Effector memory CD4-positive, alpha-beta T cell (primary cell): ENCODE results near the gene NDUFAF5.

ENCODE experiments used
- DNase-seq, 3 donors: peaks; one replicate each; pipeline ENCODE4 v3.0.0-alpha.2; 2020
- H3K27ac ChIP-seq: 2 replicates; pipeline ENCODE4 v1.7.0; 2013; ENCODE audit warnings: mild to moderate bottlenecking, low read length, moderate library complexity; ENCODE audit not compliant: insufficient read depth, poor library complexity, severe bottlenecking
- H3K27me3 ChIP-seq: replicated peaks from 2 replicates; pipeline ENCODE4 v1.7.0; 2013; ENCODE audit warnings: mild to moderate bottlenecking, low read length; ENCODE audit not compliant: insufficient read depth, control insufficient read depth, poor library complexity, severe bottlenecking
- H3K36me3 ChIP-seq: 2 replicates; pipeline ENCODE4 v1.7.0; 2013; ENCODE audit warnings: mild to moderate bottlenecking, low read length, moderate library complexity; ENCODE audit not compliant: control insufficient read depth, insufficient read depth
- H3K4me1 ChIP-seq: 2 replicates; pipeline ENCODE4 v1.7.0; 2013; ENCODE audit warnings: low read length, mild to moderate bottlenecking; ENCODE audit not compliant: control insufficient read depth, insufficient read depth, poor library complexity, severe bottlenecking
- H3K4me3 ChIP-seq: 2 replicates; pipeline ENCODE4 v1.7.0; 2013; ENCODE audit warnings: low read length, low read depth, mild to moderate bottlenecking; ENCODE audit not compliant: insufficient read depth, poor library complexity, severe bottlenecking
- H3K9me3 ChIP-seq: 2 replicates; pipeline ENCODE4 v1.7.0; 2013; ENCODE audit warnings: mild to moderate bottlenecking, low read length, moderate library complexity; ENCODE audit not compliant: control insufficient read depth

The NDUFAF5 gene

DNA sequence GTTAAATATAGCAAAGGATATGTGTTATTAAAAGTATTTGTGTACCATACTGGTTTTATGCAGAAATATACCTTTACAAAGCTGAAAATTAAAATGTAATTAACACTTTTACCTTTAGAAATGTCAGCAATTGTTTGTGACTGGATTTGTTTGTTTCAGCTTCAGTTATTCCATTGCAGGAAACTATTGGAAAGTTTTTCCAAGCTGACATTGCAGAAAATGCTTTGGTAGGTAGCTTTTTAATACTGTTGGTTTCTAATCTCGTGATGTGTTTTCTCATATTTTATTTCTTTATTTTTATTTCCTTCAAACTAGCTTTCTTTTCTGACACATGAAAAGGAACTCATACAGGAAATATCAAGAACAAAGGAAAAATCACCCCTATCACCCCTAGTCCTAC is 8.2 kb downstream of the NDUFAF5 start:
- no peak for DNase-seq
- Histone ChIP-seq H3K4me3 (no peak overlapping the region), H3K27me3 (no peaks in the 10 kb centered on the region), H3K27ac (no peak overlapping the region), H3K4me1 (no peaks in the 10 kb centered on the region), H3K9me3 (no peaks in the 10 kb centered on the region), H3K36me3 (peaks cover 57% of the 10 kb centered on the region)

DNA sequence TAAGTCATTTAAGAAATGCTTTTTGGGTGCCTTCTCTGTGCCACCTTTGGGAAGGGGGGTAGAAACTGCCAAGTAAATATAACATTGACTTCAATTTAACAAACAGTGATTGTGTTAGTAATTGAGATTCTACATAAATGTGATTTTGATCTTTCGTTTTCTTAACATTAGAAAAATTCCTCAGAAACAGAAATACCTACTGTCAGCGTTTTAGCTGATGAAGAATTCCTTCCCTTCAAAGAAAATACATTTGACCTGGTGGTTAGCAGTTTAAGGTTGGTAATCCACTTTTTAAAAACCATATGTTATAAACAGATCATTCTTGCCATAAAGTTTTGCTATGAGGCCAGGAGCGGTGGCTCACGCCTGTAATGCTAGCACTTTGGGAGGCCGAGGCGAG is 9.8 kb downstream of the NDUFAF5 start:
- H3K36me3 ChIP-seq = peaks cover 62% of the 10 kb centered on the region
- H3K27ac ChIP-seq = no peak overlapping the region
- no peak for DNase-seq
- no peaks in the 10 kb centered on the region for H3K9me3 ChIP-seq
- no peak overlapping the region for H3K4me3 ChIP-seq
- H3K4me1 ChIP-seq = no peaks in the 10 kb centered on the region
- no peaks in the 10 kb centered on the region for H3K27me3 ChIP-seq

DNA sequence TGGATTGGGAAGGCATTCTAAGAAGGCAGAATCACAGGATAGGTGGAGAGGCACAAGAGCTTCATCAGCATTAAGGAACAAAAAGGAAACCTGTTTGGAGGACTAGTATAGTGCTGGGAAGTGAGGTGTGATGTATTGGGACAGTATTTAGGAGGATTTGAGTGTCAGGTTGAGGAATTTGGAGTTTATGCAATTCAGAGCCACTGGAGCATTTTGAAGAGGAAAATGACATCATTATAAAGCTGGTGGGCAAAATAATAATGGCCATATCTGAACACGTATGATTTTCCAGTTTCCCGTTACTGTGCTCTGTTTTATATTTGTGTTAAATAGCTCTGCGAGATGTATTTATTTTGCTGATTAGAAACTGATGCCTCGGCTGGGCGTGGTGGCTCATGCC is 14.2 kb downstream of the NDUFAF5 start:
- Histone ChIP-seq H3K27me3 (no peaks in the 10 kb centered on the region), H3K36me3 (peaks cover 66% of the 10 kb centered on the region), H3K27ac (no peak overlapping the region), H3K4me1 (no peaks in the 10 kb centered on the region), H3K9me3 (no peaks in the 10 kb centered on the region), H3K4me3 (no peak overlapping the region)
- DNase-seq = no peak

DNA sequence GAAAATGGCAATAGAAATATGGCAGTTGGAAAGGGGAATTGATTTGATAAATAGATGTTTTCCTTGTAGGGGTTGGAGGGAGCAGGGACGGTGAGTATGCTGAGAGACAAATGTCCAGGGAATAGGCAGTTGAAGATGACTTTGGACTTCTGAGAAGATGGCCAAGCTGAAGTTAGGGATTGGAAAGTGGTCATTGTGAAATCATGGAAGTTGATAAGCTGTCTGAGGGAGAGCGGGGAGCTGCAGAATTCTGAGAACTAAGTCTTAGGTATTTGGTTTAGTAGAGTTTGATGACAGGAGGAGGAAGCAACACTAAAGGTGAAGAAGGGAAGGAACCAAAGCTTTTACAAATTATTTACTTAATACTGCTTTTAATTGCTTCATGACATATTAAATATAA is 15.1 kb downstream of the NDUFAF5 start:
- no peaks in the 10 kb centered on the region for H3K9me3 ChIP-seq
- no peak overlapping the region for H3K27ac ChIP-seq
- no peak overlapping the region for H3K4me3 ChIP-seq
- H3K27me3 ChIP-seq = no peaks in the 10 kb centered on the region
- H3K4me1 ChIP-seq = no peaks in the 10 kb centered on the region
- peaks cover 57% of the 10 kb centered on the region for H3K36me3 ChIP-seq
- DNase-seq = no peak

DNA sequence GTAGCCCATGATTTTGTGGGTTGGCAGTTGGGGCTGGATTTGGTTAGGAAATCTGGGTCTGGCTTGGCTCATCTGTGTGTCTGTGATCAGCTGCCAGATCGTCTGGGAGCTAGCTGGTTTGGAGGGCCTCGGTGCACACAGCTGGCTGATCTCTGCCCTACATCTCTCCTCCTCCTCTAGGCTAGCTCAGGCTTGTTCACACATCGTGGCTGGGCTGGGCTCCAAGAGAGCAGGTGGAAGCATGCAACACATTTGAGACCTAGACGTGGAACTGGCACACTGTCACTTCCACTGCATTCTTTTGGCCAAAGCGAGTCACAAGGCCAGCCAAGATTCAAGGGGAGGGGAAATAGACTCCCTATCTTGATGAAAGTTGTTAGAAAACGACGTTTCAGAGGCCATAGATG is 15.9 kb downstream of the NDUFAF5 start:
- Histone ChIP-seq H3K9me3 (no peaks in the 10 kb centered on the region), H3K4me1 (no peaks in the 10 kb centered on the region), H3K36me3 (peaks cover 49% of the 10 kb centered on the region), H3K4me3 (no peak overlapping the region), H3K27me3 (no peaks in the 10 kb centered on the region), H3K27ac (no peak overlapping the region)
- DNase-seq = no peak

DNA sequence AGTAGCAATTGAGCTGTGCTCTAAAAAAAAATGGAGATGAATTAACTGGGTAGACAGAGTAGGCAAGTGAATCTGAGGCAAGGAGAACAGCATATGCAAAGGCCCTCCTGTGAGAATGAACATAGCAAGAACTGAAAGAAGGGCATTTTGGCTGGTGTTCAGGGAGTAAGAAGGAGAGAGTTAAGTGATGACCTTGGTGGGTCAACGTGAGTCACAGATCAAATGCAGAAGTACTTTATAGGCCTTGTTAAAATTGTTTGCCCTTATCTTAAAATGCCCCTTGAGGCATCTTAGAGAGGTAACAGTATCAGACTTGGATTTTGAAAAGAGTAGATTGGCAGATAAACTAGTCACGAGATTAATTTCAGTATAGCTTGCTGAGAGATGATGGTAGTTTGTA is 24.5 kb downstream of the NDUFAF5 start:
- H3K4me1 ChIP-seq = no peaks in the 10 kb centered on the region
- no peak overlapping the region for H3K27ac ChIP-seq
- H3K4me3 ChIP-seq = no peak overlapping the region
- H3K36me3 ChIP-seq = peaks cover 59% of the 10 kb centered on the region
- H3K27me3 ChIP-seq = no peaks in the 10 kb centered on the region
- H3K9me3 ChIP-seq = no peaks in the 10 kb centered on the region
- no peak for DNase-seq

DNA sequence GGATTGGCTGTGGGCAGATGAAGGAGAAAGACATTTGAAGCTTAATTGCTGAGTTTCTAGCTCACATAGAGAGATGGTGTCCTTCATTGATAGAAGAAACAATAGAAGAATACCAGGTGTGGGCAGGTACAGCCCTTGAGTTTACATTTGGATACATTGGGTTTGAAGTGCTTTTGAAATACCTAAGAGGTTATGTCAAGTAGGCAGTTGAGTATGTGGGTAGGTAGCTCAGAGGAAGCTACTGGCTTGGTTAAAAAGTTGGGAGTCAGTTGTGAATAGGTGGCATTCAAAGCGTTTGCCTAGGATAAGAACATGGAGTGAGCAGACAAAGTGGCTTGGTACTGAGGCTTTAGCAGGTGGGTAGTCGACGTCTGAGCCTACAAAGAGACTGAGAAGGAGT is 25.0 kb downstream of the NDUFAF5 start:
- Histone ChIP-seq H3K4me1 (no peaks in the 10 kb centered on the region), H3K27me3 (no peaks in the 10 kb centered on the region), H3K36me3 (peaks cover 61% of the 10 kb centered on the region), H3K27ac (no peak overlapping the region), H3K9me3 (no peaks in the 10 kb centered on the region), H3K4me3 (no peak overlapping the region)
- DNase-seq = no peak

DNA sequence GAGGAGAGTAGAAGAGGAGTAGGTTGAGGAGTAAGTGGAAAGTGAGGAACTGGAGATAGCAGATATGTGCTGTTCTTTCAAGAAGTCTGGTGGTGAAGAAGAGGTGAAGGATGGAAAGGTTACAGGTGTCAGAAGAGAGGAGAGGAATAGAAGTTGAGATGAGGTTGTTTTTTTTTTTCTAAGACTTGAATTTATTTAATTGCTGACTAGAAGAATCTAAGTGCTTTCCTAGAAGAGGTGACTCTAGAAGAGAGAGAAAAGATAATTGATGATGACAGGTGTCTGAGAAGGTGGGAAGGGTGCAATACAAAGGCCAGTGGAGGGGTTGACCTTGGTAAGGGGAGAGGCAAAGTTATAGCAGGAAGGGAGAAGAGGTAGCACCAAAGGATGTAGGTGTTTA is 25.6 kb downstream of the NDUFAF5 start:
- H3K9me3 ChIP-seq = no peaks in the 10 kb centered on the region
- H3K27me3 ChIP-seq = no peaks in the 10 kb centered on the region
- no peaks in the 10 kb centered on the region for H3K4me1 ChIP-seq
- H3K4me3 ChIP-seq = no peak overlapping the region
- no peak overlapping the region for H3K27ac ChIP-seq
- DNase-seq = no peak
- peaks cover 66% of the 10 kb centered on the region for H3K36me3 ChIP-seq

DNA sequence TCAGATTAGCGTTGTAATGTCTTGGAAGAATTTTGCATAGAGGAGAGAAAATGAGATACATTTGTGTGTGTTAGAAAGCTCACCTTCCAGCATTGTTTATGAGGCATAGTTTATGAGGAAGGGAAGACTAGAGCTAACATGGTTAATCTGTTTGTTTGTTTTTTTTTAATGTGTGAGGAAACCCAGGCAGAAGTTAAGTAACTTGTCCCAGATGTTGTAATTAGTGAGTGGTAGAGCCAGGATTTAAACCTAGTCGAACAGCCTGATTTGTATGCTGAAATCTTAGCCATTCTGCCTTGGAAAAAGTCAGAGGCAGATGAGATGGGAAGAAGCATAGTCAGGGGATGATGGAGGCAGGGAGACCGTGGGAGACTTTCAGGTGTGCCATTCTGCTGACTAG is 29.1 kb downstream of the NDUFAF5 start:
- Histone ChIP-seq H3K27ac (no peak overlapping the region), H3K4me3 (no peak overlapping the region), H3K27me3 (no peaks in the 10 kb centered on the region), H3K4me1 (no peaks in the 10 kb centered on the region), H3K9me3 (no peaks in the 10 kb centered on the region), H3K36me3 (peaks cover 55% of the 10 kb centered on the region)
- DNase-seq = no peak

DNA sequence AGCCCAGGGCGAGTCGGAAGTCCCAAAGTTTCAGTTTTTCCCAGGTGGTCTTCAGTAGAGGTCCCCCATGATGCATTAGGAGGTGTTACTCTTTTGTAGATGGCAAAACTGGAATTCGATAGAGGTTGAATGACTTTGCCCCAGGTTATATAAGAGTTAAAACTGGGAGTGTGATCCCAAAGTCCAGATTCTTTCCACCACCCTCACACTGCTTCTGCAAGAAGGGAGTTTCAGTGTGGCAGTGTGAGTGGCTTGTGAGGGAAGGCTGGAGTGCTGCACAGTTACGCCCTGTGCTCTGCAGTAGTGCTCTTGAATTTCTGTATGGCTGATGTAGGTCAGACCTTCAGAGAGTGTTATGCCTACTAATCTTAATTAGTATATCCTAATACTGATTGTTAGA is 29.8 kb downstream of the NDUFAF5 start:
- Histone ChIP-seq H3K4me3 (no peak overlapping the region), H3K4me1 (no peaks in the 10 kb centered on the region), H3K27me3 (no peaks in the 10 kb centered on the region), H3K27ac (no peak overlapping the region), H3K36me3 (peaks cover 47% of the 10 kb centered on the region), H3K9me3 (no peaks in the 10 kb centered on the region)
- no peak for DNase-seq

DNA sequence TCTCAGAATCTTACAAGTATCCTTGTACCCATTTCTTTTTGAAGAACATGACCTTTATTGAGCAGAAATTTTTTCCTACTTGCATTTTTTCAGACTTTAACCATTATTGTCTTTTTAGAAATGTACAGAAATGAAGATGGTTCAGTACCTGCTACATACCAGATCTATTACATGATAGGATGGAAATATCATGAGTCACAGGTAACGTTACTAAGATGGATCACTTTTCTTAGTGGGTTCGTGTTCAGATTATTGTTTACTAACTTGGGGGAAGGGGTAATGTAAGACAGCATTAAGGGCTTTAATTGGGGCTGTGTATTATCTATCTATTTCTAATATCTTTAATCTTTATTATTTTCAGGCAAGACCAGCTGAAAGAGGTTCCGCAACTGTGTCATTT is 31.9 kb downstream of the NDUFAF5 start:
- H3K4me1 ChIP-seq = no peaks in the 10 kb centered on the region
- H3K27ac ChIP-seq = no peak overlapping the region
- DNase-seq = no peak
- H3K9me3 ChIP-seq = no peaks in the 10 kb centered on the region
- peaks cover 29% of the 10 kb centered on the region for H3K36me3 ChIP-seq
- no peaks in the 10 kb centered on the region for H3K27me3 ChIP-seq
- H3K4me3 ChIP-seq = no peak overlapping the region
